BJ (cell line): ENCODE measurements around the gene CEP131. TPM values are rescaled to one million over a fixed set of nuclear protein-coding genes. Genes with fewer than 3 reads are reported as not detected.

Experiments used
- CTCF ChIA-PET: fragments of 350-600 bp; formaldehyde crosslinking; extraction: SDS; loops from one replicate; lab custom pipeline; 2021; ENCODE audit warnings: antibody characterized with exemption, inconsistent platforms; lab: Yijun Ruan, JAX
- POLR2A ChIA-PET: fragments of 300-600 bp; sonication (Branson Sonifier 250); formaldehyde crosslinking; extraction: SDS; loops from one replicate; lab custom pipeline; 2021; ENCODE audit warnings: antibody characterized with exemption; lab: Charles Lee
- DNase-seq: peaks from one replicate; pipeline ENCODE4 v3.0.0-alpha.2; 2011; ENCODE audit warnings: low read depth
- H3K27me3 ChIP-seq: 2 replicates; pipeline ENCODE4 v1.6.0; 2011; ENCODE audit warnings: low read length; ENCODE audit not compliant: control insufficient read depth, insufficient read depth
- H3K36me3 ChIP-seq: 2 replicates; pipeline ENCODE4 v1.5.1; 2011; ENCODE audit warnings: low read length; ENCODE audit not compliant: control insufficient read depth, insufficient read depth
- H3K4me3 ChIP-seq: 2 replicates; pipeline ENCODE4 v1.5.1; 2011; ENCODE audit warnings: low read depth, mild to moderate bottlenecking, control low read depth, low read length
- CTCF ChIP-seq: IDR thresholded peaks from 2 replicates; pipeline ENCODE4 v1.5.1; 2011; ENCODE audit warnings: low read depth, mild to moderate bottlenecking, control low read depth, inconsistent platforms, low read length, moderate library complexity; ENCODE audit not compliant: insufficient read depth
- polyA plus RNA-seq: library from polyadenylated mRNA; depleted of rRNA; stranded (reverse); fragments of >200 nt; gene quantifications from 2 replicates; pipeline ENCODE4 v1.2.3, GENCODE V29; 2011

Gene CEP131
- polyA plus RNA-seq, 1 experiment = 4.9 TPM

- Histone ChIP-seq H3K4me3 (no peak overlapping the region), H3K27me3 (no peaks in the 10 kb centered on the region), H3K36me3 (peaks cover 35% of the 10 kb centered on the region)
- no peak for DNase-seq
- CTCF ChIA-PET = interaction anchor here (0.6 to 3.2 kb wide), 4 partner anchors 18 to 228 kb away, joined by 3 to 15 read pairs (median 3); partner anchors contain the start of genes NDUFAF8 and TEPSIN
- POLR2A ChIA-PET = no interaction called here
- TF ChIP-seq CTCF = no peak
Measured at GRCh38 chr17:81256616-81257015, 33.9 kb upstream of the CEP131 start.

- H3K27me3 ChIP-seq = no peaks in the 10 kb centered on the region
- CTCF ChIA-PET = interaction anchor here (0.5 to 3.5 kb wide), 29 partner anchors 9 to 346 kb away, joined by 3 to 47 read pairs (median 4); partner anchors contain the start of gene BAHCC1
- peak; percentile 15 for DNase-seq
- POLR2A ChIA-PET = interaction anchor here (1.4 kb wide), 1 partner anchor 251 kb away, joined by 4 read pairs; no protein-coding TSS in a partner anchor
- no peak overlapping the region for H3K4me3 ChIP-seq
- peaks cover 33% of the 10 kb centered on the region for H3K36me3 ChIP-seq
- TF ChIP-seq CTCF = peak; percentile 78
Measured at GRCh38 chr17:81254955-81255717, 32.4 kb upstream of the CEP131 start.

DNA sequence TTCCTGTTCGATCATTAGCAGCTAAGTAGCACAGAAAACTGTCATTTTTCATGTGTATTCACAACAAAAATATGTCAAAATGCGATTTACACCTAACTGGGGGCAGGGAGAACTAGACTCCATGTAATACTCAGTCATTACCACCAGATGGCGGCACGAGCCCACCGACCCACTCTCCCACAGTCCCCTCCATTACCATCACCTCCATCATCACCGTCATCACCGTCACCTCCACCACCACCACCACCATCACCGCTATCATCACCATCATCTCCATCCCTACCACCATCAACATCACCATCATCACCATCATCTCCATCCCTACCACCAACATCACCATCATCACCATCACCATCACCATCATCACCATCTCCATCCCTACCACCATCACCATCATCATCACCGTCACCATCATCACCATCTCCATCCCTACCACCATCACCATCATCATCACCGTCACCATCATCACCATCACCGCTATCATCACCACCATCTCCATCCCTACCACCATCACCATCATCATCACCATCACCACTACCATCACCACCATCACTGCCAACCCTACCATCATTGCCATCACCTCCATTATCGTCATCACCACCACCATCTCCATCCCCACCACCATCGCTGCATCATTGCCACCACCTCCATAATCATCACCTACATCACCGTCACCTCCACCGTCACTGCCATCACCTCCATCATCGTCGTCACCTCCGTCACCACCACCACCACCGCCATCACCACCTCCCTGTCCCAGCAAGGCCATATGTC is 30.8 kb upstream of the CEP131 start:
- no peaks in the 10 kb centered on the region for H3K27me3 ChIP-seq
- ChIA-PET POLR2A (no interaction called here), CTCF (interaction anchor here (0.7 to 3.5 kb wide), 25 partner anchors 9 to 355 kb away, joined by 3 to 47 read pairs (median 4); partner anchors contain the start of genes NDUFAF8 and TEPSIN)
- DNase-seq = no peak
- no peak overlapping the region for H3K4me3 ChIP-seq
- TF ChIP-seq CTCF = peak; percentile 73
- H3K36me3 ChIP-seq = peaks cover 32% of the 10 kb centered on the region

DNA sequence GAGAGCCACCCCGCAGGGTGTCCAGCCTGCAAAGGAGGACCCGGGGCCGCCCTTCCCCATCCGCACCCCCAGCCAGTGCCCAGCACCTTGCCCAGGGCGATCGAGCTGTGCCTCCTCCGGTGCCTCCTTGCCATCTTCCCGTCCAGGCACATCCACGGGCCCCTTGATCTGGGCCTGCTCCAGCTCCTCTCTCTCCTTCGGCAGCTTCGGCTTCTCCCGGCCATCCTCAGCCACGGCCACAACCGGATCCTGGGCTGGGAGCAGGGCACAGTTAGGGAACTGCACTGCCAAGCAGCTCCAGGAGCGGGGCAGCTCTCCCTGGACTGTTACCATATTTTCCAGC is 30.2 kb upstream of the CEP131 start:
- ChIA-PET CTCF (interaction anchor here (0.7 to 3.5 kb wide), 16 partner anchors 10 to 354 kb away, joined by 3 to 47 read pairs (median 3); partner anchors contain the start of genes NDUFAF8 and TEPSIN), POLR2A (no interaction called here)
- Histone ChIP-seq H3K4me3 (no peak overlapping the region), H3K36me3 (peaks cover 30% of the 10 kb centered on the region), H3K27me3 (no peaks in the 10 kb centered on the region)
- no peak for DNase-seq
- TF ChIP-seq CTCF = no peak
